Measurements from ENCODE around the gene ADGRG6. TPM values are rescaled to one million over a fixed set of nuclear protein-coding genes. Genes with fewer than 3 reads are reported as not detected.

The ADGRG6 gene
- total RNA-seq, 1 donor from 2014 or later = 0.39 TPM

DNA sequence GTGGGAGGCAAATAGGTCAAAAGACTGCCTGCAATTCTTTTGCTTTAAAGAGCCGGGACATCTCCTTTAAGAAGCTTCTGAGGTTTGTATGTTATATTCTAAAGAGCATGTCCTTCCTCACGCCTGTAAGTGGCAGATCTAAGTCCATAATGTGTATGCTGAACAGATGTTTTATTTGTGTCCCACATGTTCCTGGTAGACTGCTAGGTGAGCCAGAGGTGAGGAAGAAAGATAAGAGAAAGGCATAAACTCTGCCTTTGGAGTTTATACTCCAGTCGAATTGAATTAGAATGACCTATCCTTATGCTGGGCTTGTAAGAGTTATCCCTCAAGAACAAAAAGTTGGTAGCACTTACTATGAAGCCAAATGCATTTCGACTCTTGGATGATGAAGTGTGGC is 27.2 kb upstream of the ADGRG6 start:
- Mint-ChIP-seq H3K4me3 (no peak overlapping the region), H3K36me3 (no peaks in the 10 kb centered on the region), H3K4me1 (peaks cover 2% of the 10 kb centered on the region), H3K27me3 (ENCODE audit: insufficient read depth, low read depth) (peaks cover 4% of the 10 kb centered on the region), H3K9me3 (no peaks in the 10 kb centered on the region), H3K27ac (no peak overlapping the region)
- DNase-seq (ENCODE audit: low spot score) = no peak
- Histone ChIP-seq H3K27ac (no peak overlapping the region), H3K79me2 (ENCODE audit: low read depth) (no peaks in the 10 kb centered on the region), H3K4me1 (no peaks in the 10 kb centered on the region), H3K4me2 (no peak overlapping the region), H4K20me1 (ENCODE audit: low read depth) (no peaks in the 10 kb centered on the region), H3F3A (ENCODE audit: low read depth) (no peaks in the 10 kb centered on the region), H3K9me3 (ENCODE audit: low read depth) (no peaks in the 10 kb centered on the region), H3K36me3 (no peaks in the 10 kb centered on the region), H3K9ac (no peak overlapping the region), H2AFZ (replicated peaks) (peak overlapping the region; percentile 31), H3K27me3 (no peaks in the 10 kb centered on the region), H3K4me3 (no peak overlapping the region)
- no peak for TF ChIP-seq EZH2phosphoT487 (IDR thresholded peaks at IDR 0.05)
- TF ChIP-seq, protein P1, sequence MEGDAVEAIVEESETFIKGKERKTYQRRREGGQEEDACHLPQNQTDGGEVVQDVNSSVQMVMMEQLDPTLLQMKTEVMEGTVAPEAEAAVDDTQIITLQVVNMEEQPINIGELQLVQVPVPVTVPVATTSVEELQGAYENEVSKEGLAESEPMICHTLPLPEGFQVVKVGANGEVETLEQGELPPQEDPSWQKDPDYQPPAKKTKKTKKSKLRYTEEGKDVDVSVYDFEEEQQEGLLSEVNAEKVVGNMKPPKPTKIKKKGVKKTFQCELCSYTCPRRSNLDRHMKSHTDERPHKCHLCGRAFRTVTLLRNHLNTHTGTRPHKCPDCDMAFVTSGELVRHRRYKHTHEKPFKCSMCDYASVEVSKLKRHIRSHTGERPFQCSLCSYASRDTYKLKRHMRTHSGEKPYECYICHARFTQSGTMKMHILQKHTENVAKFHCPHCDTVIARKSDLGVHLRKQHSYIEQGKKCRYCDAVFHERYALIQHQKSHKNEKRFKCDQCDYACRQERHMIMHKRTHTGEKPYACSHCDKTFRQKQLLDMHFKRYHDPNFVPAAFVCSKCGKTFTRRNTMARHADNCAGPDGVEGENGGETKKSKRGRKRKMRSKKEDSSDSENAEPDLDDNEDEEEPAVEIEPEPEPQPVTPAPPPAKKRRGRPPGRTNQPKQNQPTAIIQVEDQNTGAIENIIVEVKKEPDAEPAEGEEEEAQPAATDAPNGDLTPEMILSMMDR (IDR thresholded peaks at IDR 0.05) = no peak
- no peak for TF ChIP-seq EZH2 (IDR thresholded peaks at IDR 0.05)

GRCh38 chr6:142275236-142276006 is 26.4 kb upstream of the ADGRG6 start:
- Mint-ChIP-seq H3K36me3 (no peaks in the 10 kb centered on the region), H3K4me3 (no peak overlapping the region), H3K27me3 (ENCODE audit: insufficient read depth, low read depth) (peaks cover 5% of the 10 kb centered on the region), H3K9me3 (no peaks in the 10 kb centered on the region), H3K4me1 (peaks cover 2% of the 10 kb centered on the region), H3K27ac (no peak overlapping the region)
- Histone ChIP-seq H3K27ac (no peak overlapping the region), H2AFZ (replicated peaks) (peak overlapping the region; percentile 47), H3K9me3 (ENCODE audit: low read depth) (no peaks in the 10 kb centered on the region), H3K4me3 (no peak overlapping the region), H3F3A (ENCODE audit: low read depth) (no peaks in the 10 kb centered on the region), H3K9ac (no peak overlapping the region), H3K36me3 (no peaks in the 10 kb centered on the region), H3K4me2 (no peak overlapping the region), H4K20me1 (ENCODE audit: low read depth) (no peaks in the 10 kb centered on the region), H3K27me3 (no peaks in the 10 kb centered on the region), H3K79me2 (ENCODE audit: low read depth) (no peaks in the 10 kb centered on the region), H3K4me1 (no peaks in the 10 kb centered on the region)
- DNase-seq (ENCODE audit: low spot score) = no peak
- TF ChIP-seq, protein P1 (IDR thresholded peaks at IDR 0.05) = no peak
- no peak for TF ChIP-seq EZH2phosphoT487 (IDR thresholded peaks at IDR 0.05)
- TF ChIP-seq EZH2 (IDR thresholded peaks at IDR 0.05) = no peak

GRCh38 chr6:142276256-142276655 is 25.6 kb upstream of the ADGRG6 start:
- Histone ChIP-seq H3K4me2 (no peak overlapping the region), H3K9me3 (ENCODE audit: low read depth) (no peaks in the 10 kb centered on the region), H4K20me1 (ENCODE audit: low read depth) (no peaks in the 10 kb centered on the region), H3F3A (ENCODE audit: low read depth) (no peaks in the 10 kb centered on the region), H3K36me3 (no peaks in the 10 kb centered on the region), H3K27ac (no peak overlapping the region), H3K9ac (no peak overlapping the region), H3K79me2 (ENCODE audit: low read depth) (no peaks in the 10 kb centered on the region), H3K4me1 (no peaks in the 10 kb centered on the region), H2AFZ (replicated peaks) (no peak overlapping the region), H3K27me3 (no peaks in the 10 kb centered on the region), H3K4me3 (no peak overlapping the region)
- H3K36me3 Mint-ChIP-seq = no peaks in the 10 kb centered on the region
- H3K9me3 Mint-ChIP-seq = peaks cover 4% of the 10 kb centered on the region
- H3K27me3 Mint-ChIP-seq (ENCODE audit: insufficient read depth, low read depth) = peaks cover 5% of the 10 kb centered on the region
- TF ChIP-seq EZH2phosphoT487 (IDR thresholded peaks at IDR 0.05) = no peak
- TF ChIP-seq, protein P1 (IDR thresholded peaks at IDR 0.05) = no peak
- TF ChIP-seq EZH2 (IDR thresholded peaks at IDR 0.05) = no peak
- H3K4me3 Mint-ChIP-seq = no peak overlapping the region
- no peak overlapping the region for H3K27ac Mint-ChIP-seq
- H3K4me1 Mint-ChIP-seq = peaks cover 2% of the 10 kb centered on the region
- no peak for DNase-seq (ENCODE audit: low spot score)
